Cardiac muscle cell (in vitro differentiated cells and primary cell): ENCODE data around the gene CEMP1. TPM values are rescaled to one million over a fixed set of nuclear protein-coding genes. Genes with fewer than 3 reads are reported as not detected.

ENCODE experiments used
- DNase-seq, 2 donors: peaks; one replicate each; pipeline versions ENCODE4 v3.0.0 to v3.0.0-alpha.2; 2010 to 2017; ENCODE audit warnings: low read depth in 1 of 2, low spot score in 1 of 2
- H3K27ac ChIP-seq: fragments of 200-600 bp; sonication (generic); 2 replicates; pipeline ENCODE4 v1.5.1; 2016
- H3K27me3 ChIP-seq: fragments of 200-600 bp; sonication (generic); 2 replicates; pipeline ENCODE4 v1.6.0; 2016; ENCODE audit warnings: control low read depth
- H3K36me3 ChIP-seq: fragments of 200-600 bp; sonication (generic); 2 replicates; pipeline ENCODE4 v1.5.1; 2016; ENCODE audit warnings: control low read depth
- H3K4me1 ChIP-seq: fragments of 200-600 bp; sonication (generic); 2 replicates; pipeline ENCODE4 v1.8.1; 2017; ENCODE audit warnings: low read depth, mild to moderate bottlenecking, mixed run types
- H3K4me3 ChIP-seq: fragments of 200-600 bp; sonication (generic); 2 replicates; pipeline ENCODE4 v1.5.1; 2016; ENCODE audit warnings: mild to moderate bottlenecking
- H3K9me3 ChIP-seq: fragments of 200-600 bp; sonication (generic); 2 replicates; pipeline ENCODE4 v1.5.1; 2017; ENCODE audit warnings: low read depth, mild to moderate bottlenecking, control low read depth
- CTCF ChIP-seq: IDR thresholded peaks from 2 replicates; pipeline ENCODE4 v1.5.1; 2012; ENCODE audit warnings: low read depth, mild to moderate bottlenecking, low read length
- polyA plus RNA-seq: library from polyadenylated mRNA; unstranded; fragments of >200 nt; fragmentation: Nextera tagmentation; extraction: Ambion mirVana; gene quantifications from 2 replicates; pipeline ENCODE4 v1.2.1, GENCODE V29; 2016
- total RNA-seq: library from RNA; depleted of rRNA; stranded (reverse); fragments of >200 nt; gene quantifications from 2 replicates; pipeline ENCODE4 v1.2.3, GENCODE V29; 2016

CEMP1 gene
- total and polyA plus RNA-seq, 2 experiments from 2014 or later: 1.3 to 9.4 TPM

GRCh38 chr16:2513405-2514332 lies 17.5 kb downstream of the CEMP1 start, which contains the start of gene ATP6V0C:
TSS of gene ATP6V0C (plus strand) at chr16:2513952. CDS start at chr16:2514104, 152 bp downstream.
- peak; percentile 89 to 96 for DNase-seq
- no peak for TF ChIP-seq CTCF
- Histone ChIP-seq H3K27ac (peak within 1 kb of the TSS; percentile 99), H3K4me1 (peaks cover 25% of the 10 kb centered on the region), H3K27me3 (no peaks in the 10 kb centered on the region), H3K9me3 (no peaks in the 10 kb centered on the region), H3K4me3 (peak within 1 kb of the TSS; percentile 86), H3K36me3 (no peaks in the 10 kb centered on the region)

GRCh38 chr16:2512735-2513404 lies 18.3 kb downstream of the CEMP1 start:
- Histone ChIP-seq H3K4me1 (peaks cover 25% of the 10 kb centered on the region), H3K4me3 (peak overlapping the region; percentile 86), H3K27me3 (no peaks in the 10 kb centered on the region), H3K9me3 (no peaks in the 10 kb centered on the region), H3K27ac (peak overlapping the region; percentile 99), H3K36me3 (no peaks in the 10 kb centered on the region)
- TF ChIP-seq CTCF: no peak
- DNase-seq: no peak

GRCh38 chr16:2511996-2512734 lies 19.0 kb downstream of the CEMP1 start:
- H3K4me1 ChIP-seq: peaks cover 25% of the 10 kb centered on the region
- H3K4me3 ChIP-seq: no peak overlapping the region
- no peak for DNase-seq
- no peaks in the 10 kb centered on the region for H3K27me3 ChIP-seq
- no peaks in the 10 kb centered on the region for H3K9me3 ChIP-seq
- no peaks in the 10 kb centered on the region for H3K36me3 ChIP-seq
- no peak for TF ChIP-seq CTCF
- H3K27ac ChIP-seq: peak overlapping the region; percentile 99

DNA sequence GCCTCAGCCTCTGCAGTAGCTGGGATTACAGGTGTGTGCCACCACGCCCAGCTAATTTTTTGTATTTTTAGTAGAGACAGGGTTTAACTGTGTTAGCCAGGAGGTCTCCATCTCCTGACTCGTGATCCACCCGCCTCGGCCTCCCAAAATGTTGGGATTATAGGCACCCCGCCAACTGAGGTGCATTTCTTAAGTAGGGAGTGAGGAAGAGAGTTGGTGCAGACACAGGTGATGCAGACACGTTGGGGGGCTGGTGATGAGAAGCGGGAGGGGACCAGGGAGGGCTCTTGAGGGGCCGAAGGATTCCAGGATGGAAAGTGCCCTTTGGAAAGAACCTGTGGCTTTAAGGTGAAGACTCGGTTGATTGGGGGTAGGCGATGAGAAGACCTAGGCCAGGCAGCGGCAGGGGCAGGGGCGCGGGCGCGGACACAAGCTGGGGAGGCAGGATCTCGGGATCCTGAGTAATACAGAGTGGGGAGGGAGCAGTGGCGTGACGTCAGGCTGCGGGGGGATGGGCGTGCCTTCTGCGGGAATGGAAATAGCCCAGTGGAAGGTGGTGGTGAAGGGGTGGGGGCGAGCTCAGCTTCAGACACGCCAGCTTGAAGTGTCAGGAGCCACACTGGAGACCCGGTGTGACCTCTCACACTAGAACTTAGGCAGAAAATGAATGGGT lies 19.9 kb downstream of the CEMP1 start:
- Histone ChIP-seq H3K27ac (no peak overlapping the region), H3K4me1 (peaks cover 25% of the 10 kb centered on the region), H3K36me3 (no peaks in the 10 kb centered on the region), H3K4me3 (no peak overlapping the region), H3K9me3 (no peaks in the 10 kb centered on the region), H3K27me3 (no peaks in the 10 kb centered on the region)
- peak in 1 of 2 donors; percentile 63 for DNase-seq
- no peak for TF ChIP-seq CTCF

GRCh38 chr16:2508722-2509400 lies 22.3 kb downstream of the CEMP1 start:
- no peak for TF ChIP-seq CTCF
- peaks cover 18% of the 10 kb centered on the region for H3K4me1 ChIP-seq
- H3K36me3 ChIP-seq: no peaks in the 10 kb centered on the region
- H3K9me3 ChIP-seq: no peaks in the 10 kb centered on the region
- H3K4me3 ChIP-seq: no peak overlapping the region
- H3K27ac ChIP-seq: no peak overlapping the region
- no peak for DNase-seq
- no peaks in the 10 kb centered on the region for H3K27me3 ChIP-seq
